Karpas-422 (cell line): ENCODE results near the gene NLRP9. TPM values are rescaled to one million over a fixed set of nuclear protein-coding genes. Genes with fewer than 3 reads are reported as not detected.

Experiments used
- DNase-seq: peaks from one replicate; pipeline ENCODE4 v3.0.0-alpha.2; 2015
- H2AFZ ChIP-seq: fragments of 200-600 bp; sonication (generic); 2 replicates; pipeline ENCODE4 v1.6.1; 2014; ENCODE audit warnings: antibody characterized with exemption, low read length, mixed read lengths
- H3K27ac ChIP-seq: fragments of 200-600 bp; sonication (generic); 2 replicates; pipeline ENCODE4 v1.5.1; 2014; ENCODE audit warnings: mild to moderate bottlenecking, low read length, moderate library complexity
- H3K27me3 ChIP-seq: fragments of 200-600 bp; sonication (generic); 2 replicates; pipeline ENCODE4 v1.6.1; 2014; ENCODE audit warnings: low read length, mixed read lengths
- H3K36me3 ChIP-seq: fragments of 200-600 bp; sonication (generic); 2 replicates; pipeline ENCODE4 v1.6.1; 2014; ENCODE audit warnings: low read length, mixed read lengths; ENCODE audit not compliant: insufficient read depth
- H3K4me1 ChIP-seq: fragments of 200-600 bp; sonication (generic); 2 replicates; pipeline ENCODE4 v1.6.1; 2014; ENCODE audit warnings: mild to moderate bottlenecking, low read length, mixed read lengths
- H3K4me2 ChIP-seq: fragments of 200-600 bp; sonication (generic); 2 replicates; pipeline ENCODE4 v1.6.1; 2014; ENCODE audit warnings: low read length, low read depth, mild to moderate bottlenecking; ENCODE audit not compliant: poor library complexity, severe bottlenecking
- H3K4me3 ChIP-seq: fragments of 200-600 bp; sonication (generic); 2 replicates; pipeline ENCODE4 v1.5.1; 2014; ENCODE audit warnings: mild to moderate bottlenecking, antibody characterized with exemption, low read length, mixed read lengths
- H3K79me2 ChIP-seq: fragments of 200-600 bp; sonication (generic); 2 replicates; pipeline ENCODE4 v1.6.1; 2014; ENCODE audit warnings: mild to moderate bottlenecking, low read length, mixed read lengths
- H3K9ac ChIP-seq: fragments of 200-600 bp; sonication (generic); 2 replicates; pipeline ENCODE4 v1.6.0; 2014; ENCODE audit warnings: low read length
- H3K9me2 ChIP-seq: fragments of 200-600 bp; sonication (generic), shearing (Covaris generic); replicated peaks from 2 replicates; pipeline ENCODE4 v1.6.0; 2014; ENCODE audit warnings: mild to moderate bottlenecking, low read length, moderate library complexity; ENCODE audit not compliant: insufficient read depth
- H3K9me3 ChIP-seq: fragments of 300-700, 200-600 bp; sonication (generic); 2 replicates; pipeline ENCODE4 v1.6.1; 2014; ENCODE audit warnings: low read length, mixed read lengths
- H4K20me1 ChIP-seq: fragments of 200-600 bp; sonication (generic); 2 replicates; pipeline ENCODE4 v1.6.1; 2014; ENCODE audit warnings: mild to moderate bottlenecking, antibody characterized with exemption, low read length, low read depth; ENCODE audit not compliant: insufficient read depth
- total RNA-seq: library from RNA; depleted of rRNA; stranded (reverse); fragments of >200 nt; shearing (Covaris generic); gene quantifications from 2 replicates; pipeline ENCODE4 v1.2.3, GENCODE V29; 2014; ENCODE audit warnings: low replicate concordance

Gene NLRP9
- total RNA-seq, 1 experiment from 2014 or later: not detected

- H3K4me3 ChIP-seq: no peak overlapping the region
- H3K9ac ChIP-seq: no peak overlapping the region
- H3K27ac ChIP-seq: no peak overlapping the region
- no peak overlapping the region for H2AFZ ChIP-seq
- H3K4me1 ChIP-seq: no peaks in the 10 kb centered on the region
- H4K20me1 ChIP-seq: peaks cover 55% of the 10 kb centered on the region
- peaks cover 35% of the 10 kb centered on the region for H3K79me2 ChIP-seq
- no peaks in the 10 kb centered on the region for H3K27me3 ChIP-seq
- no peaks in the 10 kb centered on the region for H3K9me2 ChIP-seq
- no peak for DNase-seq
- no peak overlapping the region for H3K4me2 ChIP-seq
- no peaks in the 10 kb centered on the region for H3K9me3 ChIP-seq
- peaks cover 22% of the 10 kb centered on the region for H3K36me3 ChIP-seq
Observed at GRCh38 chr19:55689411-55690108, 48.6 kb downstream of the NLRP9 start.

- Histone ChIP-seq H3K4me3 (no peak overlapping the region), H3K27me3 (no peaks in the 10 kb centered on the region), H3K4me1 (no peaks in the 10 kb centered on the region), H3K79me2 (peaks cover 45% of the 10 kb centered on the region), H3K36me3 (peaks cover 22% of the 10 kb centered on the region), H3K4me2 (no peak overlapping the region), H2AFZ (no peak overlapping the region), H3K9ac (no peak overlapping the region), H3K9me3 (no peaks in the 10 kb centered on the region), H3K9me2 (no peaks in the 10 kb centered on the region), H4K20me1 (peaks cover 61% of the 10 kb centered on the region), H3K27ac (no peak overlapping the region)
- no peak for DNase-seq
Observed at GRCh38 chr19:55688422-55689218, 49.6 kb downstream of the NLRP9 start.

GRCh38 chr19:55687281-55688201 lies 50.7 kb downstream of the NLRP9 start:
- H2AFZ ChIP-seq: no peak overlapping the region

GRCh38 chr19:55686311-55687050 lies 51.7 kb downstream of the NLRP9 start:
- Histone ChIP-seq H3K79me2 (peaks cover 60% of the 10 kb centered on the region), H3K9me3 (no peaks in the 10 kb centered on the region), H3K4me3 (no peak overlapping the region), H2AFZ (no peak overlapping the region), H3K9me2 (no peaks in the 10 kb centered on the region), H4K20me1 (peaks cover 58% of the 10 kb centered on the region), H3K27me3 (no peaks in the 10 kb centered on the region), H3K4me1 (no peaks in the 10 kb centered on the region), H3K27ac (no peak overlapping the region), H3K36me3 (peaks cover 25% of the 10 kb centered on the region), H3K4me2 (no peak overlapping the region), H3K9ac (no peak overlapping the region)
- DNase-seq: no peak

More at GRCh38 chr19:55687281-55688201, 50.7 kb downstream of the NLRP9 start:
- Histone ChIP-seq H3K9me3 (no peaks in the 10 kb centered on the region), H3K4me1 (no peaks in the 10 kb centered on the region), H3K4me2 (no peak overlapping the region), H3K36me3 (peaks cover 21% of the 10 kb centered on the region), H3K9me2 (no peaks in the 10 kb centered on the region), H3K27ac (no peak overlapping the region), H3K27me3 (no peaks in the 10 kb centered on the region), H3K79me2 (peaks cover 51% of the 10 kb centered on the region), H4K20me1 (peaks cover 59% of the 10 kb centered on the region), H3K4me3 (no peak overlapping the region), H3K9ac (no peak overlapping the region)
- DNase-seq: no peak

GRCh38 chr19:55685776-55686175 lies 52.4 kb downstream of the NLRP9 start:
- Histone ChIP-seq H4K20me1 (peaks cover 65% of the 10 kb centered on the region), H3K4me3 (no peak overlapping the region), H3K4me2 (no peak overlapping the region), H3K9ac (no peak overlapping the region), H3K79me2 (peaks cover 67% of the 10 kb centered on the region), H3K27ac (no peak overlapping the region), H3K27me3 (no peaks in the 10 kb centered on the region), H3K9me3 (no peaks in the 10 kb centered on the region), H3K36me3 (peaks cover 29% of the 10 kb centered on the region), H2AFZ (no peak overlapping the region), H3K4me1 (no peaks in the 10 kb centered on the region), H3K9me2 (no peaks in the 10 kb centered on the region)
- no peak for DNase-seq

GRCh38 chr19:55684946-55685681 lies 53.1 kb downstream of the NLRP9 start:
- Histone ChIP-seq H3K27me3 (no peaks in the 10 kb centered on the region), H3K4me2 (no peak overlapping the region), H3K9me3 (no peaks in the 10 kb centered on the region), H3K27ac (no peak overlapping the region), H3K9ac (no peak overlapping the region), H3K36me3 (peaks cover 29% of the 10 kb centered on the region), H2AFZ (no peak overlapping the region), H3K79me2 (peaks cover 73% of the 10 kb centered on the region), H3K4me1 (no peaks in the 10 kb centered on the region), H3K4me3 (no peak overlapping the region), H4K20me1 (peaks cover 66% of the 10 kb centered on the region), H3K9me2 (no peaks in the 10 kb centered on the region)
- DNase-seq: no peak

- Histone ChIP-seq H3K4me2 (no peak overlapping the region), H3K9ac (no peak overlapping the region), H3K27ac (no peak overlapping the region), H3K4me1 (peaks cover 5% of the 10 kb centered on the region), H2AFZ (no peak overlapping the region), H3K79me2 (peaks cover 88% of the 10 kb centered on the region), H4K20me1 (peaks cover 70% of the 10 kb centered on the region), H3K9me2 (no peaks in the 10 kb centered on the region), H3K4me3 (no peak overlapping the region), H3K9me3 (no peaks in the 10 kb centered on the region), H3K36me3 (peaks cover 38% of the 10 kb centered on the region), H3K27me3 (no peaks in the 10 kb centered on the region)
- no peak for DNase-seq
Observed at GRCh38 chr19:55683449-55684261, 54.5 kb downstream of the NLRP9 start.
